GM18870 (cell line): ENCODE data around the gene NUMBL.
A peak's percentile ranks its signal among the peaks of the same experiment; 100 is the strongest.

Experiments used
- ATAC-seq: cut with Tn5 transposase; IDR thresholded peaks from one replicate; pipeline ENCODE4 v1.9.1; 2021; ENCODE audit warnings: moderate library complexity; ENCODE audit not compliant: unreplicated experiment

Gene NUMBL

DNA sequence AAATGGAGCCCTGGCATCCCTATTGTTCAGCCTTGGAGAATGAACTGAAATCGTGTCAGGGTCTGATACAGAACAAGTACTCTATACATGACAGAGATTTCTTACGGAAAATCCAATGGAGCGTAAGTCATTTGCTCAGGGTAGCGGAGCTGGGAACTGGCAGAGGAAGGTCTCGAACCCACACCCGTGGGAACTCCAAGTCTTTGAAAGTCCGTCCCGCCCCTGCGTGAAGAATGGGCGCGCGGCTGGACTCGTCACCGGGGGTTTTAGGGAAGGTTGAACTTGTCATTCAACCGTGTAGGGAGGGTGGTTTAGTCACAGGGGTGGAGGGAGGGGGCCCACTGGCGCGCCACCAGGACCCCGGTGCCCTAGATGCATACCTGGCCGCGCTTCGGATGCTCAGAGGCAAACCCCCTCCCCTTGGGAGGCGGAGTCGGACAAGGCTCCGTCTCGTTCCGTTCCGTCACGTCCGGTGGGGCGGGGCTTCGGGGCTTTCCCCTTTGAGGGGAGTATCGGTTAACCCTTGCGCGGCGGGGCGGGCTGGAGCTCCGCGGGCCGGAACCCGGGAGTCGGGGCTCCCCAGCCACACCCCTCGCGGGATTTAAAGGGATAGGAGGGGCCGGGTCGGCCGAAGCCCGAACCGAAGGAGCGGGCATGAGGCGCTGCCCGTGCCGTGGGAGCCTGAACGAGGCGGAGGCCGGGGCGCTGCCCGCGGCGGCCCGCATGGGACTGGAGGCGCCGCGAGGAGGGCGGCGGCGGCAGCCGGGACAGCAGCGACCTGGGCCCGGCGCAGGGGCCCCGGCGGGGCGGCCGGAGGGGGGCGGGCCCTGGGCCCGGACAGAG, 26.3 kb upstream of the NUMBL start, which contains the start of the genes COQ8B and ITPKC:
Gene COQ8B (minus strand): TSS at position 405 of the 843 bp plus-strand sequence. CDS start 2,254 bp downstream, outside the sequence.
Gene ITPKC (plus strand): TSS at position 631 of the 843 bp plus-strand sequence. CDS start 24 bp downstream, at position 655.
- ATAC-seq, result peak; percentile 68

DNA sequence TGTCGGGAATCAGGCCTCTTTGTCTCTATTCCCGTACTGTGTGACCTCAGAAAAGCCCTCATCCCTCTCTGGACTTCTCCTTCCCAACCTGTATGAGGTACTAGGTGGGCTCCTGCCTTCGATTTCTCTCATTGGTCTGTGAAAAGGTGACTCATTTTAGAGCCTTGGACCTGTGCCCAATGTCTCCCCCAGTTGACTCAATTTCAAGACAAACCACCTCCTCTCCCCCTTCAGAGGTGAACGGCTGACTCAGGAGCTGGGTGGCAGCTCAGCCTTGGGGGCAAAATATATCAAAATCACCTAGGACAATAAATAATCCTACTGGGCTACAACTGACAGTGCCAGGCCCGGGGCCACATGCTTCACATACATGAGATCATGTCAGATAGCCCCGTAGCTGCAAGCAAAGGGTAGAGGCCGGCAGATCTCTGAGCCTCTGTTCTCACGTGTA, 25.6 kb upstream of the NUMBL start:
- no peak for ATAC-seq

GRCh38 chr19:40714441-40715299, 24.2 kb upstream of the NUMBL start:
- no peak for ATAC-seq

DNA sequence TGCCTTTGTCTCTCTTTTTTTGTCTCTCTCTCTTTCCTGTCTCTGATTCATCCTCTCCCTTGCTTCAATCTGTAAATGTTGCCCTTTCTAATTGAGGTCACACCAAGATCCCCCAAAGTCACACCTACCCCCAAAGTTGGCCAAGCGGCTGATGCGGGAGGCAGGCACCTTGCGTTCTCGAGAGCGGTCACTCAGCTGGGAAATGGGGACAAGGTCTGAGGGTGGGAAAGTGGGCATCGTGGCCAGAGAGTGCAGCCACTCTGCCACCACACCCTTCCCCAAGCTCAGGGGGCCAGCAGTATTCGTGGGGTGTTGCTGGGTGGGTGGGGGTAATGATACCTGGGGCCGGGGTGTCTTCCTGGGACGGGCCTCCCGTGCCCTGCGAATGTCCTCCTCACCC, 23.5 kb upstream of the NUMBL start:
- no peak for ATAC-seq

GRCh38 chr19:40709817-40710216, 19.4 kb upstream of the NUMBL start:
- ATAC-seq, result no peak

- ATAC-seq, result no peak
Measured at GRCh38 chr19:40707615-40708014, 17.2 kb upstream of the NUMBL start.

DNA sequence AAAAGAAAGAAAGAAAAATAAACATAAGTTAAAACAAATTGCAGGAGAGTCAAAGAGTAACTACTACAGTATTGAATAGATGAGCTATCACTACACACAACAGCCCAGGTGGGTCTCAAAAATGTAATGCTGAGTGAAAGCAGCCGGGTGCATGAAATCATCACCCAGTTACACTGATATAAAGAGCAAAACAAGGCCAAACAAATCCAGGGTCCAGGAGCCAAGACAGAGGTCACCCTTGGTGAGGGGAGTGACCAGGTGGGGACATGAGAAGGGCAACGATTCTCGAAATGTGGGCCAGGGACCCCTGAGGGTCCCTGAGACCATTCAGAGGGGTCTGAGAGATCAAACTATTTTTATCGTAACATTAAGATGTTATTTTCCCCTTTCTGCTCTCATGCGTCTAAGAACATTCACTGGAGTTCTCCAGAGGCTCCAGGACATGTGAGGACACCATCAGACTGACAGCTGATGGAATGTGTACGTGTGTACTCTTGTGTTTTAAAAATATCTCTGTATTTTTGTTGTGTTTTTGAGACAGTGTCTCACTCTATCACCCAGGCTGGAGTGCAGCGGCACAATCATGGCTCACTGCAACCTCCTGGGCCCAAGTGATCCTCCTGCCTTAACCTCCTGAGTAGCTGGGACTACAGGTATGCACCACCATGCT, 15.6 kb upstream of the NUMBL start:
- no peak for ATAC-seq

- no peak for ATAC-seq
Measured at GRCh38 chr19:40705362-40705651, 14.9 kb upstream of the NUMBL start.

DNA sequence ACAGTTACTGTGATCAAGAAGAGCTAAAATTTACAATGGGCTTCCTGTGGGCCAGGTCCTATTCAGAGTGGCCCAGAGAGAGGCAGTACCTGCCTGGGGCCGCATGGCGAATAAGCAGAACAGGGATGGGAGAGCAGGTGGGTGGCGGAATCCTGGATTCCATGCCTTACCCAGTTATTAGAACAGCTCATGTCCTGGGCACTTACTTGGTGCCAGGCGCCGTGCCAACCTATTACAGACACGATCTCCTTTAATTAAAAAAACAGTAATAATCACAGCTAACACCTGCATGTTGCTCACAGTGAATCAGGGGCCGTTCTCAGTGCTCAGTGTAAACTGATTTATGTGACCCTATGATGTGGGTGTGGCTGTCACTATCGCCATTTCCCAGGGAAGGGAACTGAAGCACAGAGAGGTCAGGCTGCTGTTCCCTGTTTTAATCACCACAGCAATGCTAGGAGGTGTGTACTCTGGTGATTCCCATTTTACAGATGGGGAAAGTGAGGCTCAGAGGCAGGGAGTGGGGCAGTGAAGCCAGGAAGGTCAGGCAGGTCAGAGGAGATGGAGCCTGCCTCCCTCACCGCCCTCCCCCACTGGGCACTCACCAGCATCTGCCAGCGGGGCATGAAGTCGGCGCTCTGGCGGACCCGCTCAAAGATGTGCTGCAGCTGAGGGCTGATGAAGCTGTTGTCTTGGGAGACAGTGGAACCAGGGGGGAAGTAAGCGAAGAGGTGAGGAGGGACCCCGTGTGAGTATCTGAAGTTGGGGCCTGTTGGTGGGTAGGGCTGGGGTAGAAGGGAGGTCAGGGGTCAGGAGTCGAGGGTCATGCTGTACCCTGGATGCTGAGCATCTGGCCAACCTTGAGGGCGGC, 14.3 kb upstream of the NUMBL start:
- no peak for ATAC-seq

DNA sequence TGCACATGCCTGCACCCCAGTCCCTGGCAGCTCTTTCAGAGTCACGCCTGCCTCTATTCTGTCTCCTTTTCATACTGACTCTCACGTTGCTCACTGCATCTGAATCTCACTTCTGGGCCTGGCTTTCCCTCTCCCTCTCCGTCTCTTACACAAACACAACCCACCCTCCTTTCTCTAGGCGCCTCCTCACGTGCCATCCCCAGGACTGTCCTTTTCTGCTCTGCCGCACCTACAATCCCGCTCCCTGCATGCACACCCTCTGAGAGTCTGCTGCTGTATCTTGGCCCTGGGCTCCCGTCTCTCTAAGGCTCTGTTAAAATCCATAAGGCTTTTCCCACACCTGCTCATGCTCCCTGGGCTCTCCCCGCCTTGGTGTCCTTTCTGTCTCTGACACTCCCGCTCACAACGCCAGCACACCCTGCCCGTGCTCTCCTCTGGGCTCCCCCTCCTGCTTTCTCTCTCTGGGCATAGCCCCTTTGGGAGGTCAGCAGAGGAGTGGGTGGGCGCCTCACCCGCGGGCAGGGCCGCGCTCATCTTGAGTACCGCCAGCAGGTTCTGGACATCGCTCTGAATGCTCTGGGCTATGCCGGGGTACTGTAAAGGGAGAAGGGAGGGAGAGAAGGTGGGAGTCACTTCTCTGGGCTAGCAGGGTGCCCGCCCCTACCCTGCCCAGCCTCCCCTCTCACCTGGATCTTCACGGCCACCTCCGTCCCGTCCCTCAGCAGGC, 12.7 kb upstream of the NUMBL start:
- ATAC-seq, result no peak

- ATAC-seq, result no peak
Measured at GRCh38 chr19:40702337-40703012, 12.0 kb upstream of the NUMBL start.

DNA sequence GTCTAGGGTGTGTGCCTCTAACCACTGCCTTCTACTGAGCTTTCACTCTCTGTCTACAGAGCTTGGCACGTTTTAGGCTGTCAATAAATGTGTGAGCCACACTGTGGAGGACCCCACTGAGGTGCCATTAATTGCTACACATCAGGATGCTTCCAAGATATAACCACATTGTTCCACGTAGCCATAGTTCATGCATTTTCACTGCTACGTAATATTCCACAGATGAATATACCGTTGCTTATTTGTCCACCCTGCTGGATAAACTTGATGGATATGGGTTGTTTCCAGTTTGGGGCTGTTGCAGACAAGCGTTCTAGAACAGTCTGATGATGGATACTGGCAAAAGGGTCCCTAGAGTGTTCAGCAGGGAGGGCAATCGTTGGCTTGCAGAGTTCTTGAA, 11.3 kb upstream of the NUMBL start:
- ATAC-seq, result no peak

DNA sequence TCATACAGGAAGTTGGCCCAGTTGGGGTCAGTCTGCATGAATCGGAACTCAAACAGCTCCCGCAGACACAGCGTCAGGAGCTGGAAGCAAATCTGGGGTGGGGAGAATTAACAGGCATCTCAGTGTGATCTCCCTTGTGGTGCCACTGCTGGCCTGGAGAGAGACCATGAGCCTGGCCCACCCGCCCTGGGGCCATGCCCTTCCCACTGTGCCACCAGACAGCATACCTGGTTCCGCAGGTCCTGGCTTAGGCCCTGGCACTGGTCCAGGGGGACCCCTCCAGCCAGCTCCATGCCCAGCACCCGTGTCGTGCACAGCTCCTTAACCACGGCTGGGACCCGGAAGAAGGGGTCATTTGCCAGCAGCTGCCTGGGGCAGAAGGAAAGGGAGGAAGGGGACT, 9.6 kb upstream of the NUMBL start:
- ATAC-seq, result no peak

- no peak for ATAC-seq
Measured at GRCh38 chr19:40697007-40697406, 6.6 kb upstream of the NUMBL start.

- no peak for ATAC-seq
Measured at GRCh38 chr19:40695881-40696280, 5.4 kb upstream of the NUMBL start.

DNA sequence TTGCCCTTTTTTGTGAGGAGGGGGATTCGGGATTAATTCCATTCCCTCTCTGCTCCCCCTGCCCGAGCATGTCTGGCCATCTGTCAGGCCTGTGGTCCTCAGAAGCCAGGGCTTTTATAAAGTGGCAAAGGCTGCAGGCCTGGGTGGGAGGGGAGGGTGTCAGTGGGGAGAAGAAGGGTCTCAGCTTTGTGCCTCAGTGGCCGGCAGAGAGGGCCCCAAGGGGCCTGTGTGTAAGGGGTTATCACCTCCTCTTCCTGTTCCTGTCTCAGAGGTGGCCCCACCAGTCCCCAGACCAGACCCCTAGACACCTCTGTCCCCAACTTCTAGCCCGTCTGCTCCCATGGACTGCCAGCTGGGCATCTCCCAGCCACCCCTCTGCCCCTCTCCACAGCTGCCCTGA, 3.4 kb upstream of the NUMBL start:
- ATAC-seq, result no peak

DNA sequence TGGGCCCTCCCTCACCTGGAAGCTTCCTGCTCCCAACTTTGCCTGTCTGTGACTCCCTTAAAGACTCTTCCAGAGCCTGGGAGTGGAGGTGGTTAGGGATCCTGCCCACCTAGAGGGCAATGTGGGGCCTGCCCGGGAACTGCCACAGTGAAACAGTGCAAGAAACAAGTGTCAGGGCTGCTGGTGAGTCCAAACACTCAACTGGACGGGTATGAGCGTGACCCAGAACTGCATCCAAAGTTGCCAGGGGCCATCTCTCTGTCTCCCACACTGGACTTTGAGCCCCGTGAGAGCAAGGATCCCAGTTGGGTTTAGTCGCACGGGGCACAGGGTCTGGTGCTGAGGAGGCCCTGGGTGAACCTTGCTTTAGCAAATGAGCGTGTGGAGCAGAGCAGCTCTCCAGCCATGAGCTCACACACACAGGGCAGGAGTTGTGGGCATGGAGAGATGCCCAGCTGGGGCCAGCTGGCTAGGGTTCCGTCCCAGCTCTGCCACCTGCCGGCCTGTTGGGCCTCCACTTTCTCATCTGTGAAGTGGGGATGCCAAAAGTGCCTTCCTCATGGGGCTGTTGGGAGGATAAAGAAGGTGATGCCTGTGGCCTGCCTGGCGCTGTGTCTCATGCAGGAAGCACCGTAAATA, 2.8 kb upstream of the NUMBL start:
- ATAC-seq, result no peak

- no peak for ATAC-seq
Measured at GRCh38 chr19:40692212-40692551, 1.7 kb upstream of the NUMBL start.
